ENCODE results near the gene FHIT.

DNA sequence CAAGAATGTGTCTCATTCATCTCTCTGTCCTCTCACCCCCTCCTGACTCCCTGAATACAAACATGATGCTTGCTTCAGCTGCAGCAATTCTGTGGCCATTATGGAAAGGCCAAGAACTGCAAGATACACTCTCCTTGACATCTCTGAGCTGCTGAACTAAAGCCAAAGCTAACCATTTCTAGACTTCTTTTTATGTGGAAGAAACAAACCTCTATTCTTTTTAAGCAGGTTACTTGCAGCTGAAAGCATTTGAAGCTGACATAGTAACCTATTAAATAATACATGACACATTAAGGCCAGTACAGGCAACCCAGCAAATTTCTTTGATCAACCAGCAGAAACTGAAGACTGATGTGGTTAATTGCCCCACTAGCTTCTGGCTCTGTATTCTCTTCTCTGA is 17.5 kb downstream of the FHIT start:
- TF ChIP-seq POLR2A (IDR thresholded peaks at IDR 0.05), result no peak
- TF ChIP-seq, protein P1, sequence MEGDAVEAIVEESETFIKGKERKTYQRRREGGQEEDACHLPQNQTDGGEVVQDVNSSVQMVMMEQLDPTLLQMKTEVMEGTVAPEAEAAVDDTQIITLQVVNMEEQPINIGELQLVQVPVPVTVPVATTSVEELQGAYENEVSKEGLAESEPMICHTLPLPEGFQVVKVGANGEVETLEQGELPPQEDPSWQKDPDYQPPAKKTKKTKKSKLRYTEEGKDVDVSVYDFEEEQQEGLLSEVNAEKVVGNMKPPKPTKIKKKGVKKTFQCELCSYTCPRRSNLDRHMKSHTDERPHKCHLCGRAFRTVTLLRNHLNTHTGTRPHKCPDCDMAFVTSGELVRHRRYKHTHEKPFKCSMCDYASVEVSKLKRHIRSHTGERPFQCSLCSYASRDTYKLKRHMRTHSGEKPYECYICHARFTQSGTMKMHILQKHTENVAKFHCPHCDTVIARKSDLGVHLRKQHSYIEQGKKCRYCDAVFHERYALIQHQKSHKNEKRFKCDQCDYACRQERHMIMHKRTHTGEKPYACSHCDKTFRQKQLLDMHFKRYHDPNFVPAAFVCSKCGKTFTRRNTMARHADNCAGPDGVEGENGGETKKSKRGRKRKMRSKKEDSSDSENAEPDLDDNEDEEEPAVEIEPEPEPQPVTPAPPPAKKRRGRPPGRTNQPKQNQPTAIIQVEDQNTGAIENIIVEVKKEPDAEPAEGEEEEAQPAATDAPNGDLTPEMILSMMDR (IDR thresholded peaks at IDR 0.05), result no peak

Data from transverse colon (tissue), 3 donors.